Fibroblast of villous mesenchyme (primary cell): Measurements from ENCODE around the gene PRPF38B. TPM values are rescaled to one million over a fixed set of nuclear protein-coding genes. Genes with fewer than 3 reads are reported as not detected.

Source experiments
- DNase-seq: peaks from one replicate; pipeline ENCODE4 v3.0.0-alpha.2; 2010; ENCODE audit warnings: low read depth
- H3K4me3 ChIP-seq: 2 replicates; pipeline ENCODE4 v1.5.1; 2011; ENCODE audit warnings: low read depth, mild to moderate bottlenecking, low read length
- total RNA-seq: library from RNA; depleted of rRNA; stranded (reverse); fragments of >200 nt; gene quantifications from 2 replicates; pipeline ENCODE4 v1.2.3, GENCODE V29; 2012
- TF ChIP-seq, protein P1 (sequence below): IDR thresholded peaks from 2 replicates; pipeline ENCODE4 v1.5.1; 2012; ENCODE audit warnings: low read depth, mild to moderate bottlenecking, low read length; ENCODE audit not compliant: insufficient read depth

The PRPF38B gene
- total RNA-seq, 1 donor = 21.6 TPM

DNA sequence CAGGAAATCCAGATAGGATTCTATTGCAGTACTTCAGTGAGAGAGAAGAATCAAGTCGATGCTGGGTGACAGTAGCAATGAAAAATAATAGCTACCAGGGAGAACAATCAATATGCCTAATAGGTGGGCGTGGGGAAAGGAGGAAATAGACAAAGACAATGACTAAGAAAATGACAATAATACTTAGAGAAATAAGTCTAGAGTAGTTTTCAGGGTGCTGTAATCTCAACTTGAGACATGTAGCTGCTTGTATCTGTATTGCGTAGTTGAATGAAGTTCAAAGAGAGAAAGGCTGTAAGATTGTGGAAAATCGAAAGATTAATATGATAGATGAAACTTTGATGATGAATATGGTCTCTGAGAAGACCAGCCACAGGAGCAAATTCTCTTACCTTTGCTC, 57.0 kb downstream of the PRPF38B start:
- DNase-seq = no peak
- TF ChIP-seq, protein P1, sequence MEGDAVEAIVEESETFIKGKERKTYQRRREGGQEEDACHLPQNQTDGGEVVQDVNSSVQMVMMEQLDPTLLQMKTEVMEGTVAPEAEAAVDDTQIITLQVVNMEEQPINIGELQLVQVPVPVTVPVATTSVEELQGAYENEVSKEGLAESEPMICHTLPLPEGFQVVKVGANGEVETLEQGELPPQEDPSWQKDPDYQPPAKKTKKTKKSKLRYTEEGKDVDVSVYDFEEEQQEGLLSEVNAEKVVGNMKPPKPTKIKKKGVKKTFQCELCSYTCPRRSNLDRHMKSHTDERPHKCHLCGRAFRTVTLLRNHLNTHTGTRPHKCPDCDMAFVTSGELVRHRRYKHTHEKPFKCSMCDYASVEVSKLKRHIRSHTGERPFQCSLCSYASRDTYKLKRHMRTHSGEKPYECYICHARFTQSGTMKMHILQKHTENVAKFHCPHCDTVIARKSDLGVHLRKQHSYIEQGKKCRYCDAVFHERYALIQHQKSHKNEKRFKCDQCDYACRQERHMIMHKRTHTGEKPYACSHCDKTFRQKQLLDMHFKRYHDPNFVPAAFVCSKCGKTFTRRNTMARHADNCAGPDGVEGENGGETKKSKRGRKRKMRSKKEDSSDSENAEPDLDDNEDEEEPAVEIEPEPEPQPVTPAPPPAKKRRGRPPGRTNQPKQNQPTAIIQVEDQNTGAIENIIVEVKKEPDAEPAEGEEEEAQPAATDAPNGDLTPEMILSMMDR = no peak
- no peak overlapping the region for H3K4me3 ChIP-seq

GRCh38 chr1:108750476-108751181, 58.5 kb downstream of the PRPF38B start:
- no peak overlapping the region for H3K4me3 ChIP-seq
- TF ChIP-seq, protein P1 = no peak
- no peak for DNase-seq

Other genes starting within 250 kb of the PRPF38B start
- gene NBPF6, start 242.0 kb upstream of the PRPF38B start, total RNA-seq = under 0.01 TPM in 1 of 2 replicates, not detected in the other
- 13.5 and 23.7 TPM in 2 replicates for gene EEIG2, start 132.2 kb upstream of the PRPF38B start, total RNA-seq
- gene HENMT1, start 31.2 kb upstream of the PRPF38B start, total RNA-seq = 5.2 and 6.0 TPM in 2 replicates
- gene FNDC7, start 20.6 kb downstream of the PRPF38B start, total RNA-seq = 0.43 TPM in 1 of 2 replicates, not detected in the other
- gene STXBP3, start 54.4 kb downstream of the PRPF38B start, total RNA-seq = 39.9 and 79.5 TPM in 2 replicates
- 0.86 and 1.6 TPM in 2 replicates for gene AKNAD1, start 164.8 kb downstream of the PRPF38B start, total RNA-seq
- gene GPSM2, start 184.7 kb downstream of the PRPF38B start, total RNA-seq = 24.2 and 35.0 TPM in 2 replicates